Suppressor macrophage treated with lipopolysaccharide for 1 hour (primary cell): Measurements from ENCODE around the gene DCPS.

Experiments used
- DNase-seq, 3 donors: peaks; one replicate each; pipeline ENCODE4 v3.0.0-alpha.2; 2020 to 2022

DCPS gene

GRCh38 chr11:126290887-126291286, 13.0 kb upstream of the DCPS start:
- DNase-seq = no peak

GRCh38 chr11:126293726-126294125, 10.1 kb upstream of the DCPS start:
- peak; percentile 80 to 88 (median 85) for DNase-seq

DNA sequence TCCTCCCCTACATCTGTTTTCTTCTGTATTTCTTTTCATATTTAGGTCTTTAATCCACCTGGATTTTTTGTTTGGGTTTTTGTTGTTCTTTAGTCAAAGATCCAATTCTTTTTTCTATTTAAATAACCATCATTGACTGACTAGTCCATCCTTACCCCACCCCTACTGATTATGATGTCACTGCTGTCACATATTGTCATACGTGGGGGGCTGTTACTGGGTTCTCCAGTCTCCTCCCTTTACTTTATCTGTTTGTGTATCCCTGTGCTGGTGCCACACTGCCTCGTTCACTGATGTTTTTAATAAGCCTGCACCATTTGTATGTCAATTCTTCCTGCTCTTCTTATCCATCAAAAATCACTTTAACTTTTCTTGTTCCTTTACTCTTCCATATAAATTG, 6.9 kb upstream of the DCPS start:
- DNase-seq = no peak

DNA sequence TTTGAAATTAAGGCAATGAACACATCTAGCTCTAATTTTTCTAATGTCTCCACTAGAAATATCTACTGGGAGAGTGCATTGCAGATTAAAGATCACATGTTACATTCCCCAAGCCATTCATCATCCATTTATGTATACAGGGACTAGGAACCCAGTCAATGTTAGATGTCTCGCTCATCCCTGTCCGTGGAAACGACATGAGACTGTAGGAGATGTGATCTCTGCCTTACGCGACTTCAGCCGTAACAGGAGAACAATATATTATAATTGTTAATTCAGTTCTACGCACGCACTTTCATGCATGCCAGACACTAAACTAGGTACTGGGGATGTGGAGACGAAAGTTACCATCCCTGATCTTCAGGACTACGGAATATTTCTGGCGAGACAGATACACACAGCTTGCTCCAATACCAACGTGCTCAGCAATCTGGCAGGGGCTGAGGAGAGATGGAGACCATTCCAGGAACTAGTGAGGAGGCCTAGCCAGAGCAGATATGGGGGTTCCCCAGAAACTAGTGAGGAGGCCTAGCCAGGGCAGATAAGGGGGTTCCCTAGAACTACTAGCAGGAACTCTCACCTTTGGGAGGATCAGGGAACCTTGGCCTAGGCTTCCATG, 706 bp downstream of the DCPS start:
- DNase-seq = peak in 1 of 3 donors; percentile 17

- no peak for DNase-seq
Measured at GRCh38 chr11:126305699-126306098, 1.8 kb downstream of the DCPS start.

- peak; percentile 49 to 63 (median 58) for DNase-seq
Measured at GRCh38 chr11:126307706-126308105, 3.8 kb downstream of the DCPS start.

DNA sequence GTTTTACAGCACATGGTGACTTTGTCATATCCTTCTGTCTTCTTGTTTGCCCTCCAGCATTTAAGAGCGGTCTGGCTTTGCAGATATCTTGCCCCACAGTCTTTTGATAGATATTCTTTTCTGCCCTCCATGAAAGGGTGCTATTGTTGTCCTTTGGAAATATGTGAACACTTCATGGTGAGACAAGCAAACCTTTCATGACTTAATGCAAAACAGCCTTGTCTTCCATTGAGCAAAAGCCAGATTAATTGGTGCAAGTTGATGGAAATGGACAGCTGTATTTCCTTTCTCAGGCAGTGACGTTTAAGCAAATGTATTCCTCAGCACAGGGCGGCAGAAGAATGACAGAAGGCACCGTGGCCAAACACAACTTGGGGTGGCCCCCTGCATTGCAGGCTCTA, 4.4 kb downstream of the DCPS start:
- DNase-seq = no peak

DNA sequence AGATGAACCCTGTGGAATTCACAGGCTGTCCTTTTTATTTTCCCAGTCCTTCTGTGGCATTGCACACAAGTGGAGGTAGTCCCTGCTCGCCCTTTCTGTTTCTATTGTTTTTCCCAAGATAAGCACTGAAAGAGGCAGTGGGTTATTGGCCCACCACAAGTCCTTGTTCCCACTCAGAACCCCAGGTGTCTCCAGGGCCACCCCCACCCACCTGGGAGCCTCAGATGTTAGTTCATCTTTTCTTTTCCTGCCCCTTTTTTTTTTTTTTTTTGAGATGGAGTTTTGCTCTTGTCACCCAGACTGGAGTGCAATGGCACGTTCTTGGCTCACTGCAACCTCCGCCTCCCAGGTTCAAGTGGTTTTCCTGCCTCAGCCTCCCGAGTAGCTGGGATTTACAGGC, 4.9 kb downstream of the DCPS start:
- DNase-seq = peak in 1 of 3 donors; percentile 3

DNA sequence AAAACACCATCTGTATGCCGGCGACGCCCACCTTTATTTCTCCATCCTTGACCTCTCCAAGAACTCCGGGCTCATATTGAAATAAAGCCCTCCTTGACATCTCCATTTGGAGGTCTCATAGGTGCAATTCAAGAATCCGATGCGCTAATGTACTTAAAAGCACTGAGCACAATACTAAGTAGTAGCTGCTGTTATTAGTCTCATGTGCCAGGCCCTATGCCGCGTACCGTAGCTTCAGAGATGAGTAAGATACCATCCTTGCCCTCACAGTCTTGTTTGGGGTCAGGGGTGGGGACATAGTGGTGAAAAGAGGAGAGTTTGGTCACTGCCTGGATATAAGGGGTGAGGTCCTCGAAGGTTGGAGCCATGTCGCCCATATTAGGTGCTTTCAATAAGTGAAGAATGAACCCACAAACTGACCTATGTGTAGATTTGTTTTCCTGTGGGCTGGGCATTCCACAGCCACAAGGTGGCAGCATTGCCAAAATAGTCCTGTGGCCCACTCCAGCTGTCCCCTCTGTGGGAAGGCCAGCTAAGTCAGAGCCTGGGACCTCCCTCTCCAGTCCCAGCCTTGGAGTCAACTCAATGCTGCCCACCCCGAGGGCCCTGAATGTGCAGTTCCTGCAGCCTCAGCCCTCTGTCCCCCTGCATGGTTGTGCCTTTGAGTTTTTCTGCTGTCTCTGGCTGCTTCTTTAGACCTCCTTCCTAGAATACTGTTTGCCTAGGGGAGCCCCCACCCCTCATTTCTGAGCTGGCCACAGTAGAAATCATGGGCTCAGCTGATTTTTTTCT, 6.5 kb downstream of the DCPS start:
- DNase-seq = peak; percentile 81 to 87 (median 85)

DNA sequence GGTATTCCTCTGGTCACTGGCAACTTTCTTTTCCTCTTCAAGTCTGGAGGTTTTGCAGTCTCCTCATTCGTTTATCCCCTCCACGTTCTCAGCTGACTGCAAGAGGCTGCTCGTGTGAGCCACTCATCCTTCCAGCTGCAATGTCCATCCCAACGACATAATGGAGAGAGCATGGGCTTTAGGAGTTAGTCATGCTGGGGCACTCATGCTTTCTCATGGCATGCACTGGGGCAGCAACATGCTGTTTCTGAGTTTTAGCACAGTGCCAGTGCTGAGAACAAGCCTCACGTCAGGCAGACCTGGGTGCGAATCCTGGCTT, 7.1 kb downstream of the DCPS start:
- DNase-seq = peak in 1 of 3 donors; percentile 18

GRCh38 chr11:126311401-126312291, 7.8 kb downstream of the DCPS start:
- peak; percentile 51 to 70 (median 57) for DNase-seq

DNA sequence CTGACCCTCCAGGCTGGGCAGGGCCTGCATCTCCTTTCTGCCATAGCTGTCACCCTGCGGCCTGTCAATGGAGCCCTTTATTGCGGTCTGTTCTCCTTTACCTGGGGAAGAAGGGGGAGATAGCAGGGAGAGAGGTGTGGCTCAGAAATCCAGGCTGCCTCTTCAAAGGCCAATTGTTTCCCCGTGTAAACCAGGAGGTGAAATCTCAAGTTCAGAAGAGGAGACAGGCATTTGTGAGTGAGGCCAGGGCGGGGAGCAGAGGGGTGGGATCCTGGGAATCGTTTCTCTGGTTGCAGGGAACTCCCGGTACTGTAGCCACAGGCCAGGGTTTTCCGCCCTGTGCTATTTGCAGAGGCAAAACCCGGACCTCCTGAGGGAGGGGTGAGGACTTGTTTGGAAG, 9.1 kb downstream of the DCPS start:
- no peak for DNase-seq

- DNase-seq = no peak
Measured at GRCh38 chr11:126313826-126314225, 10.0 kb downstream of the DCPS start.

DNA sequence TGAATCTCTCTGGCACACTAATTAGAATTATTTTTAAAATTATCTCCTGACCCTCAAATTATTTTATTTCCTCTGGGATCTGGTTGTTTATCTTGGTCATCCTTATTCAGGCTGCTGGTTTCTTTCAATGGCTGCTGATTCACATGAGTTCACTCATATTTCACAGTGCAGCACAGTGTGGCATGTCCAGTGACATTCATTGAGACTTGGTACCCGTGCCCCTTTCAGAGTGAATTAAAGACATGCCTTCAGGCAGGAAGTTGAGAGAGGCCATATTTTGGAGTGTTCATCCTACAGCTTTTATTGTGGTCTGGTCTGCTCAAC, 13.5 kb downstream of the DCPS start:
- no peak for DNase-seq

- DNase-seq = peak in 1 of 3 donors; percentile 80
Measured at GRCh38 chr11:126317756-126318573, 14.1 kb downstream of the DCPS start.

- peak; percentile 79 to 85 (median 83) for DNase-seq
Measured at GRCh38 chr11:126318574-126319373, 14.9 kb downstream of the DCPS start.

GRCh38 chr11:126319374-126319740, 15.5 kb downstream of the DCPS start:
- no peak for DNase-seq

DNA sequence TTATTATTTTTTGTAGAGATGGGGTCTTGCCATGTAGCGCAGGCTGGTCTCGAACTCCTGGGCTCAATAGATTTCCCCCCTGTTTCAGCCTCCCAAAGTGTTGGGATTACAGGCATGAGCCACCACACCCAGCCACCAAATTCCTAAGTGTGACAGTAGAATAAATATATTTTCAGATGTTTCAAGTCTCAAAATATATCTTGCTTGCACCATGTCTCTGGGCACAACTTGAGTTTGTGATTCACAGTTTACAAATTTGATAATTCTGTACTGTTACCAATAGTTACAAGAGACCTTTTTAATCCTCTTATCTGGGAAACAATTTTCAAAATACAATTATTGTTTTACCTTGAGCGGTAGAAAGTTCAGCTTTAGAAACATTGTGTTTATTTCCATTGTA, 19.1 kb downstream of the DCPS start:
- DNase-seq = no peak

DNA sequence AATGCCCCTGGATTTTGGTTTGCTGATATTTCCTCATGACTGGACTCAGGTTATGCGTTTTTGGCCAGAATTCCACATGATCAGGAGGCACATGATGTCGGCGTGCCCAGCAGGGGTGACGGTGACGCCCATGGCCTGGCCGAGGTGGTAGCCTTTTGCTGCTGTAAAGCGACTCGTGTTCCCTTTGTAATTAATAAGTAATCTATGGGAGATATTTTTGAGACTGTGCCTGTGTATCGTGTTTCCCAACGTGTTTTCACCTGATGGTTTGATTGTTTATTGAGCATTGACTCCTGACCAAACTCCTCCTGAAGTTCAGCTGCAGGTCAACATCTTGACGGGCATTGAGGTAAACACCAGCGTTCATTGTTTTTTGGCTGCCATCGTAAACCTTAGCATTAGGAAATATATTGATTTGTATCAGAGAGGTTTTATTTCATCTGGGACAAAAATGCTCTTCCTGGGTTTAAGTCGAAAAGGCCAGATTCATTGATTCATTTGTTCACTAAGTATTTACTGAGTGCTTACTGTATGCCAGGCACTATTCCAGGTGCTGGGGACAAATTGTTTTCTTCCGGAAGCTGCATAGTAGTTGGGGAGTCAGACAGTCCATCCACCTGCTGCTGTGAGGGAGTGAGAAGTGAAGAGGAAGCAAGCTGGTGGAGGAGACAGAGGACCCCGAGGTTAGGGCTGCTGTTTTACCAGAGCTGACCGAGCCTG, 23.6 kb downstream of the DCPS start:
- no peak for DNase-seq

- no peak for DNase-seq
Measured at GRCh38 chr11:126328001-126328390, 24.1 kb downstream of the DCPS start.

- no peak for DNase-seq
Measured at GRCh38 chr11:126328444-126328843, 24.6 kb downstream of the DCPS start.
